Hematopoietic multipotent progenitor cell treated with erythropoietin and hydrocortisone succinate and interleukin-3 and kit ligand, for 17 days (in vitro differentiated cells): ENCODE results near the gene PEAK1.

Experiments used
- DNase-seq: peaks from one replicate; pipeline ENCODE4 v3.0.0-alpha.2; 2015; ENCODE audit warnings: low spot score

PEAK1 gene

GRCh38 chr15:77093436-77093835 lies 326.5 kb downstream of the PEAK1 start:
- DNase-seq = no peak

GRCh38 chr15:77091097-77091496 lies 328.8 kb downstream of the PEAK1 start:
- no peak for DNase-seq

GRCh38 chr15:77087213-77087612 lies 332.7 kb downstream of the PEAK1 start:
- no peak for DNase-seq

GRCh38 chr15:77085297-77085696 lies 334.6 kb downstream of the PEAK1 start:
- DNase-seq = no peak

GRCh38 chr15:77084436-77084835 lies 335.5 kb downstream of the PEAK1 start:
- no peak for DNase-seq

- no peak for DNase-seq
These were observed 336.3 kb downstream of the PEAK1 start for GRCh38 chr15:77083381-77084160.

- no peak for DNase-seq
These were observed 337.9 kb downstream of the PEAK1 start for GRCh38 chr15:77081971-77082370.

GRCh38 chr15:77076323-77076915 lies 343.5 kb downstream of the PEAK1 start:
- DNase-seq = no peak

GRCh38 chr15:77075528-77075927 lies 344.4 kb downstream of the PEAK1 start:
- DNase-seq = no peak

GRCh38 chr15:77074350-77074749 lies 345.6 kb downstream of the PEAK1 start:
- DNase-seq = no peak

GRCh38 chr15:77071305-77072223 lies 348.3 kb downstream of the PEAK1 start:
- no peak for DNase-seq

GRCh38 chr15:77070495-77071304 lies 349.2 kb downstream of the PEAK1 start, which contains the start of gene TSPAN3:
TSPAN3 (minus strand) TSS chr15:77071109; CDS start chr15:77070954, 155 bp downstream.
- DNase-seq = peak; percentile 86

- DNase-seq = no peak
These were observed 349.8 kb downstream of the PEAK1 start for GRCh38 chr15:77070180-77070494.

GRCh38 chr15:77069521-77070121 lies 350.3 kb downstream of the PEAK1 start:
- no peak for DNase-seq

- no peak for DNase-seq
These were observed 351.3 kb downstream of the PEAK1 start for GRCh38 chr15:77068633-77069032.

- DNase-seq = no peak
These were observed 352.1 kb downstream of the PEAK1 start for GRCh38 chr15:77067691-77068367.

- DNase-seq = no peak
These were observed 352.8 kb downstream of the PEAK1 start for GRCh38 chr15:77066971-77067690.

GRCh38 chr15:77064539-77065308 lies 355.2 kb downstream of the PEAK1 start:
- DNase-seq = no peak

- DNase-seq = no peak
These were observed 355.8 kb downstream of the PEAK1 start for GRCh38 chr15:77064063-77064462.
